ENCODE measurements around the gene MAP2K5.

MAP2K5 gene

GRCh38 chr15:67563092-67563491 is 20.6 kb downstream of the MAP2K5 start:
- CTCF ChIA-PET = no interaction called here
- no peak for TF ChIP-seq CTCF (conservative IDR thresholded peaks at IDR 0.05; ENCODE audit: low read depth)
- POLR2A ChIA-PET (ENCODE audit: low non-redundant PET) = no interaction called here
- no peak for DNase-seq (ENCODE audit: low spot score)
- H3K27ac ChIP-seq = no peak overlapping the region

- no peak overlapping the region for H3K27ac ChIP-seq
- CTCF ChIA-PET = interaction anchor here (0.6 kb wide), 1 partner anchor 1128 kb away, joined by 3 read pairs; no protein-coding TSS in a partner anchor
- POLR2A ChIA-PET (ENCODE audit: low non-redundant PET) = no interaction called here
- TF ChIP-seq CTCF (conservative IDR thresholded peaks at IDR 0.05; ENCODE audit: low read depth) = no peak
- DNase-seq (ENCODE audit: low spot score) = no peak
Measured at GRCh38 chr15:67564021-67564967, 21.8 kb downstream of the MAP2K5 start.

GRCh38 chr15:67564968-67565345 is 22.5 kb downstream of the MAP2K5 start:
- POLR2A ChIA-PET (ENCODE audit: low non-redundant PET) = no interaction called here
- DNase-seq (ENCODE audit: low spot score) = no peak
- TF ChIP-seq CTCF (conservative IDR thresholded peaks at IDR 0.05; ENCODE audit: low read depth) = no peak
- CTCF ChIA-PET = no interaction called here
- H3K27ac ChIP-seq = no peak overlapping the region

- ChIA-PET CTCF (no interaction called here), POLR2A (ENCODE audit: low non-redundant PET) (no interaction called here)
- no peak for DNase-seq (ENCODE audit: low spot score)
- no peak overlapping the region for H3K27ac ChIP-seq
- TF ChIP-seq CTCF (conservative IDR thresholded peaks at IDR 0.05; ENCODE audit: low read depth) = no peak
Measured at GRCh38 chr15:67569668-67570067, 27.2 kb downstream of the MAP2K5 start.

GRCh38 chr15:67570875-67571647 is 28.6 kb downstream of the MAP2K5 start:
- H3K27ac ChIP-seq = no peak overlapping the region
- ChIA-PET POLR2A (ENCODE audit: low non-redundant PET) (interaction anchor here (0.6 kb wide), 1 partner anchor 143 kb away, joined by 10 read pairs; no protein-coding TSS in a partner anchor), CTCF (interaction anchor here (0.6 to 0.7 kb wide), 2 partner anchors 309 to 1001 kb away, joined by 3 to 5 read pairs; no protein-coding TSS in a partner anchor)
- TF ChIP-seq CTCF (conservative IDR thresholded peaks at IDR 0.05; ENCODE audit: low read depth) = no peak
- no peak for DNase-seq (ENCODE audit: low spot score)

- no peak for DNase-seq (ENCODE audit: low spot score)
- CTCF ChIA-PET = interaction anchor here (0.6 to 0.7 kb wide), 2 partner anchors 308 to 1002 kb away, joined by 3 to 5 read pairs; no protein-coding TSS in a partner anchor
- H3K27ac ChIP-seq = no peak overlapping the region
- POLR2A ChIA-PET (ENCODE audit: low non-redundant PET) = no interaction called here
- no peak for TF ChIP-seq CTCF (conservative IDR thresholded peaks at IDR 0.05; ENCODE audit: low read depth)
Measured at GRCh38 chr15:67571648-67572415, 29.3 kb downstream of the MAP2K5 start.

All from RWPE1 (cell line).